HG02759 (cell line): ENCODE data around the gene DNMT3A.

Source experiments
- ATAC-seq: cut with Tn5 transposase; IDR thresholded peaks from one replicate; pipeline ENCODE4 v1.9.1; 2021; ENCODE audit warnings: mild to moderate bottlenecking, moderate library complexity; ENCODE audit not compliant: unreplicated experiment

The DNMT3A gene

DNA sequence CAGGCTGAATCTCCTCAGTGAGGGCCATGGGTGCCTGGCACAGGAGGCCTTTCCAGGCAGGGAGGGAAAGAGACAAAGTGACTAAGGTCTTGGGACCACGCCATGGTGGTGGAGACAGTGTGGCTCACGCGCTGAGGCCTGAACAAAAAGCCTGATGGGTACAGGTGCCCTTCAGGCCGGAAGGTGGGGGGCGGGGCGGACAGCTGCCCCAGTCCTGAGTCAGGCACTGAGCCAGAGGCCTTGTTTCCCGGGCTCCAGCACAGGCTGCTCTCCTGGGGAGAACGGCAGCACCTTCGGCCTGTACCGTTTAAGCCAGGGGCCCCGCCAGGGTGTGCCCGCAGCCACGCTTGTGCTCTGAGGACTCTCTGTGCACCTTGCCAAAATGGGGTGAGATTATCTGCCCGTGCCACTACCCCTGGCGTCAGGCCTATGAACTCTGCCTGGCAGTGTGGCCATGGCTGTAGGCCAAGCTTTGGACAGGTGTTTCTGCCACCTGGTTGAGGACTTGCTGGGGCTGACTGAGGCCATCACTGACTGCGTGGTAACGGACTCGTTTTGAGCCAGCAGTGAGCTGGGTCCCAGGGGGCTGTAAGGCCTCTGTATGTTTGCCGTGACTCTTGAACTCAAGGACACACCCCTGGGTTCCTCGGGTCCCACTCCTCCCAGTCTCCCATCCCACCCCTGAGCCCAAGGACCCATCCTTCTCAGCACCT, 31.7 kb upstream of the DNMT3A start:
- ATAC-seq, result no peak

- no peak for ATAC-seq
Measured at GRCh38 chr2:25372405-25373268, 30.9 kb upstream of the DNMT3A start.

DNA sequence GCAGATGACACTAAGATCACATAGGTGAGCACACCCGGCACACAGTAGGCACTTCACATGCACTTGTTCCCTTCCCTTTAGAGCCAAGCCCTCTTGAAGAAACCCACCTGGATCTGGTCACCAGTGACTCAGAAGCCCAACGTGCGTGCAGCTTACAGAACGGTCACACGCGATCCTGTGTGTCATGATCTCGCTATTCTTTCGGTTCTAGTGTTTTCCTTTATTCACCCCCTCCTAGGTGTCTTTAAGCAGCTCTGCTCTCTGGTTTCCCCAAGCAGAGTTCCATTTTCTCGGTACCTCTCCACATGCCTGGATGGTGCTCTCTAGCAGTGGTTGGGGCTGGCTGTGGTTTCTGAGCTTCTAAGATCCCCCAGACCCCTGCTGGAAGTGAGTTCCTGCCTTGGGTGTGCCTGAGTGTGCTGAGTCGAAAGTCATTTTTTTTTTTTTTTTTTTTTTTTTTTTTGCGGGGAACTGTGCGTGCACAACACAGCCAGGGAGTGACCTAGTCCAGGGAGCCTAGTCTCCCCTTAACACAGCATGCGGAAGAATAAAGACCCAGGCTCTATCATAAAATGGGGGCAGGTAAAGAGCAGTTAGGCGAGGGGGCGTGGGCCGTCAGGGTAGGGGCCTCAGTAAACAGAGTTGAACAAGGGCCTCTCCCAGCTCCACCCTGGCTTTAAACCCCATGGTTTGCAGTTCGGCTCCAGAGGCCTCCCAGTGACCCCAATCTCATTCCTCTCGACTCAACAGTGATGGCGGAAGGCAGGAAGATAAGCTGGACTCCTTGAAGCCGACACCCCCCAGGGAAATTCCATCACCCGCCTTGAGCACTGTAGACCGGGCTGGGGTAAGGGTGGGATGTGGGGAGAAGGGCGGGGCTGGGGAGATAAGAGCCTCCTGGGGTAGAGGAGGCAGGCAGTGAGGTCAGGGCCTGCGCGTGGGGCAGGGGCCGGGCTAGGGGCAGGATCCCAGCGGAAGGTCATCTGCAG, 29.8 kb upstream of the DNMT3A start:
- no peak for ATAC-seq

DNA sequence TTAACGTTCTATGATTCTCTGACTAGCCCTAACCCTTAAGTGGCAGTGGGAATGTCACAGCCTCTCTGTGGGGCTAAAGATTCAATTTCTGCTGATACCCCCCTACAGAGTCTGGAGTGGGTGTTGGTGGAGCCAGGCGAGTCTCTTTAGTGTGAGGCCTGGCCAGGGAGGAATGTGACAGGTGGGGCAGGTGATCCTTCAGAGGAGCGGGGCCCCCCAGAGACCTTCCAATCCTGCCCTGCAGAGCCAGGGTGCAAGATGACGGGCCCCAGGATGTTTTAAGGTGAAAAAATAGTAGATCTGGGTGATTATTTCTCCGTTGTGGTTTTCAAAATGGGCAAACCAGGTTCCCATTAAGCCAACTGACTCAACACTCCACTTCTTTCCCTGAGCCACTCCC, 28.2 kb upstream of the DNMT3A start:
- no peak for ATAC-seq

DNA sequence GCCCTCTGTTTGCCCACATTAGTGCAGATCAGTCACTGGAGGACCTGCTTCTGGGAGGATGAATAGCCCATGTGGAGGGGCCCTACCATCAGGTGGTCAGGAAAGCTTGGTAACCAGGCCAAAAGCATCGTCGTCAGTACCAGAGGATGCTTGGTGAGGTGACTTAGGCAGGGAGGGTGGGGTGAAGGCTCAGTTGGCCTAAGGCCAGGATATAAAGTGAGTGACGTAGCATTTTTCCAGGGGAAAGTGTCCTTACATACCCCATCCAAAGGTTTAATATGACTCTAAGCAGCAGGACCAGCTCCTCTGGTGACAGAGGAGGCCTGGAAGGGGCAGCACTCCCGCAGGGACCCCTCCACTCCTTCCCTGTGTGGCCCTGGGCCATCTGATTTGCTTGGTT, 27.7 kb upstream of the DNMT3A start:
- ATAC-seq, result no peak

DNA sequence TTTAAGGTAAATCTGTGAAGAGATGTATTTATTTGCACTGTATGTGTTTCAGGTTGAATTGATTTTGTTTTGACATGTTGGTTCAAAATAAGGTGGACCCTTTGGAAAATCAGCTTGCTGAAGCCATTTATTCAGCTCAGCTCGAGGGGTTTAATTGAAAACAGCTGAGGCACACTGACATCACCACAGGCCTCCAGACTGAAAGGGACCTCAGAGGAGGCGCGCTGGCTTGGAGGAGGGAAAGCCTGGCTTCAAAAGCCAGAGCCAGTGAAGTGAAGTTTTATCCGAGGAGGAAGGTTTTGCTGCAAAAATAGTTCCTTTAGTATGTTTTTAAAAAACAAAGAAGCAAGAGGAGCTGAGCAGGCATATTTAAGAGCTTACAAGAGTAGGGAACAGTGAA, 26.9 kb upstream of the DNMT3A start:
- no peak for ATAC-seq

- no peak for ATAC-seq
Measured at GRCh38 chr2:25367296-25367695, 25.6 kb upstream of the DNMT3A start.

GRCh38 chr2:25366629-25367028, 24.9 kb upstream of the DNMT3A start:
- ATAC-seq, result no peak

GRCh38 chr2:25365241-25365640, 23.5 kb upstream of the DNMT3A start:
- ATAC-seq, result no peak

GRCh38 chr2:25363733-25364132, 22.0 kb upstream of the DNMT3A start:
- no peak for ATAC-seq

DNA sequence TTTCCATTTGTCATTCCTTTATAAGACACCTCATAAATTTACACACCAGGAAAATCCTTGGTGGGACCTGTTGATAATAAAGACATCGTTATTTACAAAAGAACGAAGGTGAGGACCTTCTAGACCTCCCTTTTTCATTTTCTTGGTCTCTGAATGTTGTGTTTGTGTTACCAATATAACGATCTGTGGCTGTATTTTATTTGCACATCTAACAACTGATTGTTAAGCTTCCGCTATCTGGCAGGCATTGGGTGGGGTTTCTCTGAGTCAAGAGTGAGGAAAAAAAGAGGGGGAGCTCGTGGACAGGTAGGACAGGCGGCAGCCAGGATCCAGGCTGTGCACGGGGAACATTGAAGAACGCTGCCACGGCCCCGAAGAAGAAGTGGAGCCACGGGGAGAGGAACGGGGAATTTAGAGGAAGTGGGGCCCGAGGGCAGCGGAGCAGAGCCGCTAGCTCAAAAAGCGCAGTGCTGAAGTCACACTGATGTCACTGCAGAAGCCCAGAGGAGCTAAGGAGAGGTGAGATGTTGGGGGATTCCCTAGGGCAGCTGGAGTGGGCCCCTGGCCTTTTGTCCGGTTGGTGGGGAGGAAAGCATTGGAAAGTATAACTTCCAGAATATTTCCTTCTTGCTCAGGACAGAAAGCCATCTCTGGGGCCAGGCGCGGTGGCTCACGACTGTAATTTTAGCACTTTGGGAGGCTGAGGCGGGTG, 20.9 kb upstream of the DNMT3A start:
- ATAC-seq, result peak; percentile 72

DNA sequence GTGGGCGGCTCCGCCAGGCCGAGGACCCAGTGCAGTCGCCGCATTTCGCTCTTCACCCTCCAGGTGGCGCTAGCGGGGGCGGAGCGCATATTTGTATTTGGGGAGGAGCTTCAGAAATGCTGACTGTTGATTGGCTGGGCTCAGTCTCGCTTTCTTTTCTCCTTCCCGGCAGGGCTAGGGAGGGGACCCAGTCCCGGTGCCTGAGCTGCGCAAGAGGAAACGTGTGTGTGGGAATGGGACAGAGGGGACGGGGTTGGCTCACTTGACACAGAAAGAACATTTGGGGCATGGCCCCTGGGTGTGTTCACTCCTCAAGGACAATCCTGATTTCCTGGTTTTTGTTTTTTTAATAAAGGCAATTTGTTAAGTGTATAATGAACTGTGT, 20.3 kb upstream of the DNMT3A start:
- ATAC-seq, result peak; percentile 87

GRCh38 chr2:25361261-25362048, 19.7 kb upstream of the DNMT3A start:
- ATAC-seq, result no peak

DNA sequence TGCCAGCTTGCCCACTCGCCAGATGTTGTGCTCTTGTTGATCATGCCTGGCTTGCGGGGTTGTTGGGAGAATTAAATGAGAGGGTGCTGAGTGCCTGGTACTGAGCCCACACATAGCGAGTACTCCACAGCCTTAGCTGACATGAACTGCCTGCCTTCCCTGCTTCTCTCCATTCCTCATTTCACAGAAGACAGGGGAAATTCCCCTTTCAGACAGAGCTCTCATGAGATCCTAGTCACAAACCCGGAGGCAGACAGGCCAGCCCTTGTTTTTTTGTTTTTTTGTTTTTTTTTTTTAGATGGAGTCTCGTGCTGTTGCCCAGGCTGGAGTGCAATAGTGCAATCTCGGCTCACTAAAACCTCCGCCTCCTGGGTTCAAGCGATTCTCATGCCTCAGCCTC, 17.1 kb upstream of the DNMT3A start:
- no peak for ATAC-seq

- no peak for ATAC-seq
Measured at GRCh38 chr2:25358249-25358815, 16.6 kb upstream of the DNMT3A start.

GRCh38 chr2:25356088-25356487, 14.4 kb upstream of the DNMT3A start:
- ATAC-seq, result no peak

- ATAC-seq, result no peak
Measured at GRCh38 chr2:25355270-25355669, 13.5 kb upstream of the DNMT3A start.

DNA sequence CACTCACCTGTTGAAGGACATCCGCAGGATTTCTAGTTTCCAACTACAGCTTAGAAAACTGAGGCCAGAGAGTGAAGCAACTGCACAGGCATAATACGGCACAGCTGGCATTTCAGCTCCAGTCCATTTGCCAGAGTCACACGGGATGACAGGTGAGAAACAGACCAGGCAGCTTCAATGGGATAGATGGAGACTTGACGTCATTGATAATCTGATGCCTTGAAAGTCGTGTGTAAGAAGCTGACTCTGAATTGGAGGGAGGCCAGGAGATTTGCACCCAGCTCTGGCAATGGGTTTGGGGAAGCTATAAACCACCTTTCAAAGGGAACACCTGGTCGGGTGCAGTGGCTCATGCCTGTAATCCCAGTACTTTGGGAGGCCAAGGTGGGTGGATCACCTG, 12.4 kb upstream of the DNMT3A start:
- ATAC-seq, result no peak

- no peak for ATAC-seq
Measured at GRCh38 chr2:25349397-25349796, 7.7 kb upstream of the DNMT3A start.
